MG63 (cell line): ENCODE data around the gene NALF2. TPM values are rescaled to one million over a fixed set of nuclear protein-coding genes. Genes with fewer than 3 reads are reported as not detected.

Experiments
- DNase-seq: peaks from one replicate; pipeline ENCODE4 v3.0.0-alpha.2; 2020
- H3K27me3 ChIP-seq: fragments of 250-450 bp; sonication (Bioruptor Pico); 2 replicates; pipeline ENCODE4 v1.5.1; 2020; ENCODE audit warnings: mild to moderate bottlenecking, moderate library complexity
- H3K36me3 ChIP-seq: fragments of 250-450 bp; sonication (Bioruptor Pico); 2 replicates; pipeline ENCODE4 v1.5.1; 2020; ENCODE audit warnings: mild to moderate bottlenecking, moderate library complexity
- H3K4me3 ChIP-seq: fragments of 250-450 bp; sonication (Bioruptor Pico); 2 replicates; pipeline ENCODE4 v1.5.1; 2020; ENCODE audit warnings: mild to moderate bottlenecking, moderate library complexity
- H3K9me3 ChIP-seq: fragments of 250-450 bp; sonication (Bioruptor Pico); 2 replicates; pipeline ENCODE4 v1.5.1; 2020; ENCODE audit warnings: mild to moderate bottlenecking, moderate library complexity
- total RNA-seq: library from RNA; depleted of rRNA; stranded (reverse); fragments of >200 nt; shearing (Covaris generic); gene quantifications from 2 replicates; pipeline ENCODE4 v1.2.3, GENCODE V29; 2014; ENCODE audit warnings: low replicate concordance; rRNA removed

Gene NALF2
- total RNA-seq = not detected in 2 replicates

DNA sequence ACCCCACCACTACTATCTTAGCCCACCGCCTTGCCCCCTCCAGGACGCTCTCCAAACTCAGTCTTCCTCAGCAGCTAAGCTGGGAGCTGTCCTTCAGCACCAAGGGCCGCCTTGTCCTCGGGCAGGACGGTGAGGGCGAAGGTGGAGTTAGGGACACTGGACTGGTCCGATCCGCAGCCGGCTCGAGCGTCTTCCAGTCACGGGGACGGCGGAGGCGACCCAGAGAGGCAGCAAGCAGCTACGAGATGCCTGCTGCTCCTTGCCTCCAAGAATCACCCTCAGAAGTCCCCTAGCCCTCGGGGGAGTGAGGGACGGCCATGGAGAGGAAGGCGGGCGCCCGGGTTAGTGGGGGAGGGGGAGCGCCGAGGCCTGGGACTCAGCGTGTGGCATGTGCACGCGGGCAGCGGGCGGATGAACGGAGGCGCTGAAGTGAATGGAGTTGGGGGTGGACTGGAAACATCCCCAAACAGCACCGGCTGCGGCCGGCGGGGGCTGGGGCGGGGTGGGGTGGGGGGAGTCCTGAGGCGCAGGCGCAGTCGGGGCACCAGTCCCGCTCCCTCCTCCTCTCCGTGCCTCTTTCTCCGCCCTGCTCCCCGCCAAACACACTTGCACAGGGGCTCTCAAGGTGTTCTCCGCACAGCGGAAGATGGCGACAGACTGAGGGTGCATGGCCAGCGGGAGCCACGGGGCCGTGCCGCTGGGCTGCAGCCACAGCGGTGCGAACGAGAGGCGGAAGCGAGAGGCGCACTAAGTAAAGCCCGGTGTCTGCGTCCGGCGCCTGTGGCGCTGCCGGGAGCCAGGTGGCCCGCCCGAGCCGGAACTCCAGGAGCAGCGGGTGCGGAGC, at the start of gene NALF2:
TSS of gene NALF2 (plus strand) at position 545 of the 844 bp plus-strand sequence. CDS start 957 bp downstream, outside the sequence.
- peak within 1 kb of the TSS; percentile 39 for H3K4me3 ChIP-seq
- peak; percentile 43 for DNase-seq
- H3K36me3 ChIP-seq = no peaks in the 10 kb centered on the region
- 0 out of 2 replicates have a peak, but pooled peaks cover 2% of the 10 kb centered on the region for H3K27me3 ChIP-seq
- no peaks in the 10 kb centered on the region for H3K9me3 ChIP-seq

DNA sequence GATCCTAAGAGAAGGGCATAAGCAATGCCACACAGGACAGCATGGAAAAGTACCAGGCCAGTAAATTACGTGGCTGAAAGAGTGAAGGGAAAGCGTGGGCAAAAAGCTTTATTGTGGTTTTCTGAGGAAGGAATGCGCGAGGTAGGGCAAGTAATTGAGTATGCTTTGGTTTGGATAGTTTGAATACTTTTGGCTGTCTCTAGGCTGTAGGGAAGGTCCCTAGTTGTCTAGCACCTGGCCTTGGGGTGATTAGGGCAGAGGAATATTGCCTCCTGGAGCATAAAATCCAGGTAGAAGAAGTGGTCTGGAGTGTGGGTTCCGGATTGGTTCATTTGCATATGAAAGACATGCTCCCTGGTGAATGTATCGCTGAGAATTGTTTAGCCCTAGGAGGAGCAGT, 46.4 kb upstream of the NALF2 start:
- Histone ChIP-seq H3K4me3 (no peak overlapping the region), H3K36me3 (no peaks in the 10 kb centered on the region), H3K27me3 (no peaks in the 10 kb centered on the region), H3K9me3 (no peaks in the 10 kb centered on the region)
- no peak for DNase-seq

DNA sequence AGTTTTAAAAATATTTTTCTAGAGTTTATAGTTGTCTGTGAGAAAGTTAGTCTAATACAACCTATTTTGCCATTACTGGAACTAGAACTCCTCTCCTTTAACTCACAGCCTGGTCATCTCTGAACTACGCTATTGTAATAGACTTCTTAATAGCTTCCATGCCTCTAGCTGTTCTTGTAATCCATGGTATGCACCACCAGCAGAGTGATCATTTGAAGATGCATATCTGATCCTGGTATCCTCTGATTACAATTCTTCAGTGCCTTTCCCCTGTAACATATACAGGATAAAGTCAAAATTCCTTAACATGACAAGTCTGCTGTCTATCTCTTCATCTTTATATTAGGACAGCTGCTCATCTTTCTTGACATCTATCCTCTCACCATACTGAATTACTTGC, 37.6 kb upstream of the NALF2 start:
- H3K36me3 ChIP-seq = no peaks in the 10 kb centered on the region
- H3K27me3 ChIP-seq = no peaks in the 10 kb centered on the region
- no peak overlapping the region for H3K4me3 ChIP-seq
- no peaks in the 10 kb centered on the region for H3K9me3 ChIP-seq
- DNase-seq = no peak

DNA sequence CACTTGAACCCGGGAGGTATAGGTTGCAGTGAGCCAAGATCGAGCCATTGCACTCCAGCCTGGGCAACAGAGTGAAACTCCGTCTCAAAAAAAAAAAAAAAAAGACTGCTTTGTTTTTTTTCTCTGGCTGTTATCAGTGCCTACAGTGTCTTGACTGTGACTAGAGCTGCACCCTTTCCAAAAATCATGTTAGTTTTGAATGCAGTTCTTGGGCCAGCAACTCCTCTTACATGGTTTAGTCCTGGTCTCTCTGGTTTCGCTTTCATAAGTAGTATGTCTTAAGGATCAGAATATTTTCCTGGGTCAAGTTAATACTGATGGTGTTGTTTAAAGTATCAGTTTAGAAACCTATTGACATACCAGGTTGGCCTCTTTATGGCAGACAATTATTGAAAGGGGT, 34.2 kb upstream of the NALF2 start:
- no peak overlapping the region for H3K4me3 ChIP-seq
- no peaks in the 10 kb centered on the region for H3K27me3 ChIP-seq
- H3K9me3 ChIP-seq = no peaks in the 10 kb centered on the region
- no peaks in the 10 kb centered on the region for H3K36me3 ChIP-seq
- no peak for DNase-seq

DNA sequence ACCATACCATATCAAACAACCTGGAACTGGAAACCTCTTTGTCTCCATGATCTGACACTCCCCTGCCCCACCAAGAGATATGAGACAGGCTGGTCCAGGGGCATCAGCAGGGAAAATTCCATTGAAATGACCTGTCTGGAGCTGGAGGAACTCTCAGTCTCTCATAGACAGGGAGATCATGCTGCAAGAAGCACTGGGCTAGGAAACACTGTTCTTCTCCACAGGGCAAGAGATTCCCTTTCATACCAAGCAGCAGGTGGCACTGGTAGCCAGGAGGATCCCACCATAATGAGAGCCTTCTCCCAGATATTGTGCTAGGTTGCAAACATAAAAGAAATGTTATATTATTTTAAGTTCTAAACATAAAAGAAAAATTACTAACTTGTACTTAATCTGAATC, 14.5 kb upstream of the NALF2 start:
- H3K9me3 ChIP-seq = no peaks in the 10 kb centered on the region
- no peak overlapping the region for H3K4me3 ChIP-seq
- no peaks in the 10 kb centered on the region for H3K36me3 ChIP-seq
- no peaks in the 10 kb centered on the region for H3K27me3 ChIP-seq
- DNase-seq = no peak

DNA sequence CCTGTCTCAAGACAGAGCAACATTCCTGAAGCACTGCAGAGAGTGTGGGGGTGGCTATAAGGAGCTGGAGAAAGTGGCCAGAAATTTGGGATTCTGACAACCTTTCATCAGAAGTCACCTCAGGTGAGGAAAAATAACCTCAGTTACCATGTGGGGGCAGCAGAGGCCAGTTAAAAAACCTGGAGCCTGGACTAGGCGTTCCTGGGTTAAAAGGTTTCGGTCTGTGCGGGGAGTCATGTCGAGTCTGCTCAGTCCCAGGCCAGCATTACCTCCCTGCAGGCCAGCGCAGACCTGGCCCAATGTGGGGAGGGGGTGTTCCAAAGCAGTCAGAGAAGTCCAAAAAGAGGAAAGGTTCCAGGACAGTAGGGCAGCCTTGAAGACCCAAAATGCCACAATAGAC, 10.9 kb upstream of the NALF2 start:
- no peaks in the 10 kb centered on the region for H3K27me3 ChIP-seq
- no peaks in the 10 kb centered on the region for H3K9me3 ChIP-seq
- H3K36me3 ChIP-seq = no peaks in the 10 kb centered on the region
- H3K4me3 ChIP-seq = no peak overlapping the region
- DNase-seq = peak; percentile 3

DNA sequence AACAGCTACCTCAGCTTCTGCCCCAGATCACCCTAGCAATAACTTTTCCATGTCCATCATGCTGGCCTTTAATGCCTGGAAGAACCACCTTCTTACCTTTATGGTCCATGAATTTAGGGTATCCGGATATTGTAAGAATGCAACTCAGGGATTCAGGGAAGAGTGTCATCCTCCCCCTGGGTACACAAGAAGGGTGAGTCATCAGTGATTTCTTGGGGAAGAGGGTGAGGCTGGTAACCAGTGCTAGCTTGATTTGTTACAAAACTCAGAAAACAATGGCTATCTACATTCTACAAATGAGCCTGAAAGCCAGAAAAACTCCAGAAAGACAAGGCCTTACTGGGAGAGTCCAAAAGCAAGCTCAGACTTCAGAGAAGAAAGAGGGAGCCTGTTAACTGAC, 10.4 kb upstream of the NALF2 start:
- no peak for DNase-seq
- Histone ChIP-seq H3K4me3 (no peak overlapping the region), H3K9me3 (no peaks in the 10 kb centered on the region)

DNA sequence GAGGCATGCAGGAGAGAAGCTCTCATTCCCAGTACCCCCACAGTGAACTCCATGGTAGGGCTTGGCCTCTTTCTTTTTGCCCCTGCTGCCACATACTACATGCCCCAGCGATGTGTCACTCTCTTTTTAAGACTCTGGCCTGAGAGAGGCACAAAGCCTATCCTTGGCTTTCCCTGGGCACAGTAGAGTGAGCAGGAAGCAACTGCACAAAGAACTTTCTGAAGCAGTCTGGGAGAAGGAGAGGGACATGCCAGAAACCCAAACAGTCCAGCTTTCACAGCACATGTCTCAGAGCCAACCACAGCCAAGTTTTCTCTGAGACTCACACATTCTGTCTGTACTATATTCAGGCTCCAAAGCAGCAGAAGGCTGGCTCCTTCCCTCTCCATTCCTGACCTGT, 7.9 kb upstream of the NALF2 start:
- no peaks in the 10 kb centered on the region for H3K27me3 ChIP-seq
- no peaks in the 10 kb centered on the region for H3K9me3 ChIP-seq
- H3K4me3 ChIP-seq = no peak overlapping the region
- no peaks in the 10 kb centered on the region for H3K36me3 ChIP-seq
- no peak for DNase-seq

More for the DNA sequence above, 10.4 kb upstream of the NALF2 start:
- H3K36me3 ChIP-seq = no peaks in the 10 kb centered on the region
- no peaks in the 10 kb centered on the region for H3K27me3 ChIP-seq

DNA sequence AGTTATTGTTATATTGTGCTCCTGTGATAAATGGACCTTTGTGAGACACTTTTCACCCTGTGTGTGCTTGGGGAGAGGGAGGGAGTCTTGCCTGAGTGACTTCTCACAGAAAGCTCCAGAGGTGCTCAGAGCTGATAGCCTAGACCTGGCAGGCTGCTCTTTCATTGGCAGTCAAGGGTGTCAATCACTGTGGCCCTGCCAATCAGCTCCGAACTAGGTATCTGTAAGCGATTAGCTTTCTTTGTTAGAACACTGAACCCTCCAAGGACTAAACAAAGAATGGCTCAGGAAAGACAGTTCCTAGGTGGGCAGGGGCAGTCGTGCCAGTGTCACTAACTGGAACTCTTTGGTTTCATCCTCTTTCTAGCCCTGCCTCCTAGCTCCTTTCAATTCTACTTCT, 2.7 kb upstream of the NALF2 start:
- no peak overlapping the region for H3K4me3 ChIP-seq
- no peaks in the 10 kb centered on the region for H3K36me3 ChIP-seq
- H3K27me3 ChIP-seq = 0 out of 2 replicates have a peak, but pooled peaks cover 2% of the 10 kb centered on the region
- H3K9me3 ChIP-seq = no peaks in the 10 kb centered on the region
- peak; percentile 5 for DNase-seq

DNA sequence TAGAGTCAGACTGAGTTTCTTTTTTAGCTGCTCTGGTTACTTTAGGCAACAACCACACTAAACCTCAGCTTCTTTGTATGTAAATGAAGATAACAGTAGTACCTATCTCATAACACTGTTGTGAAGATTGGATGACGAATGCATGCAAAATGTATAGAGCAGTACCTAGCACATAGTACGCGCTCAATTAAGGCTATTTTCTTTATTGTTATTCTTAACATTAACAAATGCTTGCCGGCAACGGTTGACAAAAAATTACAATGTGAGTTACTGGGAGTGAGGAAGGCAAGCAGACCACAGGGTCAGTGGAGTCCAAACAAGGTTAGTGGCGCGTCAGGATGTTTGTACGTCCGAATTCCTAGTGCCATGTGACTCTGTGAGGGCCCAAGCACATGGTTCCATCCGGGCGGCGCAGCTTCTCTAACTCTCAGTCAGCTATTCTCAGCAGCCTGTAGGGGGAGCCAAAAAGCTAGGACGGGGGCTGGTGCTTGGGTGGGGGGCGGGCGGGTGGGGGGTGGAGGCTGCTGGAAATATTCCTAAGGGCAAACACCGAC, 821 bp upstream of the NALF2 start:
- Histone ChIP-seq H3K27me3 (0 out of 2 replicates have a peak, but pooled peaks cover 2% of the 10 kb centered on the region), H3K36me3 (no peaks in the 10 kb centered on the region), H3K4me3 (no peak overlapping the region), H3K9me3 (no peaks in the 10 kb centered on the region)
- DNase-seq = no peak

DNA sequence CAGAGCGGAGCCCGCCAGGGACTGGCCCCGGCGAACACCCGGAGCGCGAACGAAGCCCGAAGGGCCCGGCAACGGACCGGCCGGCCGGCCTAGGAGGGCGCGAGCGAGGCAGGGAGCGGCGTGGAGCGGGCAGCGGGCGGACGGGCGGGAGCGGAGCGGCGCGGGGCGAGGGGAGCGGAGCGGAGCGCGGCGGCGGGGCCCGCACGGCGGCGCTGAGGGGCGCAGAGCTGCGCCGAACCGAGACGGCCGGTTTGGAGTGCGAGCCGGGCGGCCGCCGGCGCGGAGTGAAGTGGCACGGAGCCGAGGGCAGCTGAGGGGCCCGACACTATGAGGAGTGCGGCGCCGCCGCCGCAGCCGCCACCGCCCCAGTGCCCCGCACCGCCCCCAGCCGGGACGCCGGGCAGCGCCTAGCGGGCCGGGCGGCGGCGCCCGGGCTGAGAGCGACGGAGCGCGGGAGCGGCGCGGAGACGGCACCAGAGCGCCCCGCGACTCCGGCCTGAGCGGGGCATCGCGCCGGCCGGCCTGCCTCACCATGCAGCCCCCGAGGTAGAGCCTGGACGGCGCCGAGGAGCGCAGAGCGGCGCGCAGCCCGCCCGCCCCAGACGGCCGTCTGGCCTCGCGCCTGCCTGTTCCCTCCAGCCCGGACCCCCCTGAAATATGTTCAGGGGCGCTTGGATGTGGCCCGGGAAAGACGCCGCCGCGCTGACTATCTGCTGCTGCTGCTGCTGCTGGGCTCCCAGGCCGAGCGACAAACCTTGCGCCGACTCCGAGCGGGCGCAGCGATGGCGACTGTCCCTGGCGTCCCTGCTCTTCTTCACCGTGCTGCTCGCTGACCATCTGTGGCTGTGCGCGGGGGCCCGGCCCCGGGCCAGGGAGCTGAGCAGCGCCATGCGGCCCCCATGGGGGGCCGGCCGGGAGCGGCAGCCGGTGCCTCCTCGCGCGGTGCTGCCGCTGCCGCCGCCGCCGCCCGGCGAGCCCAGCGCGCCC, 793 bp downstream of the NALF2 start:
- DNase-seq = no peak
- H3K27me3 ChIP-seq = 0 out of 2 replicates have a peak, but pooled peaks cover 2% of the 10 kb centered on the region

DNA sequence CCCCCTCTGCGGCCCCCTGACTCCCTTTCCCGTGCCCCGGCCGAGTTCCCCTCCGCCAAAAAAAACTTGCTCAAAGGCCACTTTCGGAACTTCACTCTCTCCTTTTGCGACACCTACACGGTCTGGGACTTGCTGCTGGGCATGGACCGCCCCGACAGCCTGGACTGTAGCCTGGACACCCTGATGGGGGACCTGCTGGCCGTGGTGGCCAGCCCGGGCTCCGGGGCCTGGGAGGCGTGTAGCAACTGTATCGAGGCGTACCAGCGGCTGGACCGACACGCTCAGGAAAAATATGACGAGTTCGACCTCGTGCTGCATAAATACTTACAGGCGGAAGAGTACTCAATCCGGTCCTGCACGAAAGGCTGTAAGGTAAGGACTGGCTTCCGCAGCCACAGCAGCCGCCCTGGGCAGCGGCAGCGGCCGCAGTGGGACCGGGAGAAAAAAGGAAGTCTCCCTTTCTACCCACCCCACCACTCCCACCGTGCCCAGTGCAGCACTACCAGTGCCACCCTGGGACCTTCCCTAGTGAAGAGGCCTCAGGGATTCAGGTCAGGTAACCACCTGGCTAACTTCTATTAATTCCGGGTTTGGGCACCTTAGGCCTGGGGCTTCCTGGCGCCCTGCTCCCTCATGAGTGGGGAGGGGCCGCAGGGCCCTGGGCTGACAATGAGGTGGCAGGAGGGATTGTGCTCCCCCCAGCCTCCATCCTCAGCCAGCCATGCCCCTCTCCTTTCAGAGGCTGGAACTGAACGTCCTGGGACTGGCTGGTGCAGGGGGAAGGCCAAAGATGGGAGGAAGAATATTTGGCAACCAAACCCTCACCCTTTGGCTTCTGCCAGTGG, 1.9 kb downstream of the NALF2 start:
- Histone ChIP-seq H3K9me3 (no peaks in the 10 kb centered on the region), H3K27me3 (0 out of 2 replicates have a peak, but pooled peaks cover 2% of the 10 kb centered on the region), H3K36me3 (no peaks in the 10 kb centered on the region), H3K4me3 (no peak overlapping the region)
- DNase-seq = no peak

More for the DNA sequence above, 793 bp downstream of the NALF2 start:
- peak overlapping the region; percentile 39 for H3K4me3 ChIP-seq
- H3K9me3 ChIP-seq = no peaks in the 10 kb centered on the region
- no peaks in the 10 kb centered on the region for H3K36me3 ChIP-seq

DNA sequence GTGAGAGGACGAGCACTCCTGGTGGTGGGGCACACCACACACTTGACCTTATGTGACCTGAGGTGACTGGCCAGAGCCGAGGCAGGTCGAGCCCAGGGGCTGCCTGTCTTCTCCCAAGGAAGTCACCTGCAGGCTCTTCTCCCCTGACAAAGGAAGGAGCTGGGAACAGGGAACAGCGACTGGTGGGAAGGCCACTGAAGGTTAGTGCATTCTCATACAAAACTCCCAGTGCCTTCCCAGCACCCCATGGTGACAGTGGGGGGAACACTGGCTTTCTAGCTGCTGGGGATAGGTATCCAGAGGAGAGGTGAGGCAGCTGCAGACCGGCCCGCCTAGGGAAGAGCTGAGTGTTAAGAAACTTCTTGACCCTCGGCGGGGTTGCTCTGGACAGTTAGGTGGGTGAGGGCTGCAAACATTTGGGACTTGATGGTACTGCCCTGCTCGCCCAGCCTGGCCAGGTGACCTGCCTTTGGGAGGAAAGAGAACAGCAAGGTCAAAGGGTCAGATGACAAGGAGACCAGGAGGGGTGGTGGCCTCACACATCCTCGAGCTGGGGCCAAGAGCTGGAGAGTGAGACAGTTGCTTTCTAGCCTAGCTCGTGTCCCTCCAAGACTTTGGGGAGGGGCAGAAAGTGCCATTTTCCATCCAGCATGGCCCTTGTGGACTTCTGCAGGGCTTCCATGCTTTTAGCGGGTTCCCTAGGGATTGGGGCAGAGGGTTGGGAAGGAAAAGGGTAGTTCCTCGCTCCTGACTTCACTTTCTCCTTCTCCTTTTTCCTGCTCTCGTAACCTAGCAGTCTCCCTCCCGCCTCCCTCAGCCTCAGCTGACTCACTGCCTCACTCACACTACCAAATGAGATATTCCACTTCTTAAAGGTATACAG, 2.7 kb downstream of the NALF2 start:
- Histone ChIP-seq H3K9me3 (no peaks in the 10 kb centered on the region), H3K27me3 (0 out of 2 replicates have a peak, but pooled peaks cover 2% of the 10 kb centered on the region)
- no peak for DNase-seq

DNA sequence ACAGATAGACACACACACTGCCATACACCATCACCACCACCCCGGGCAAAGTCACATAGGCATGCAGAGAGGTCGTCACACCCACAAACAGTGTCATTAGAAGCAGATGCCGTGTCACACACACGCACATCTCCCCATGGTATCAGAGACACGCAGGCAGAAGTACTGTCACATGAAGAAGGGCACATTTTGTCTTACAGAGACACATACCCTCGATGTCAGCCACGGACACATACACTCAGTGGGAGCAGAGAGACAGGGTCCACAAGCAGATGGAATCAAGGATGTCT, 3.3 kb downstream of the NALF2 start:
- Histone ChIP-seq H3K4me3 (no peak overlapping the region), H3K36me3 (no peaks in the 10 kb centered on the region), H3K9me3 (no peaks in the 10 kb centered on the region), H3K27me3 (0 out of 2 replicates have a peak, but pooled peaks cover 2% of the 10 kb centered on the region)
- no peak for DNase-seq

More for the DNA sequence above, 2.7 kb downstream of the NALF2 start:
- Histone ChIP-seq H3K36me3 (no peaks in the 10 kb centered on the region), H3K4me3 (no peak overlapping the region)

DNA sequence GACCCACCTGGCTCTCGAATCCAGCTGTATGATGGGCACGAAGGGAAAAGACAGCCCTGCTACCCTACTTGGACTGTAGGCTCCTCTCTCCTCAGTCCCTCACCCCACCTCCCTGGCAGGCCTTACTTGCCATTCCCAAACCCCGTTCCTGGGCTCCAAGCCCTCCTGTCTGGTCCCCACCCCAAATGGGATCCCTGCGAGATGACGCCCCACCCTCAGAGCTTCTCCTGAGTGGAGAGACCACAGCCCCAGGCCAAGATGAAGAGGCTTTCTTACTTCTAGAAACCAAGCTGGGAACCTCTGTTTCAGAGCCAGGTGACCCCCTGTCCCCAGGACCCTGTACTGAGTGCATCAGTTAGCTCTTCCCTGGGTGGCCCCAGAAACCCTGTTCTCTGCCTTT, 4.5 kb downstream of the NALF2 start:
- Histone ChIP-seq H3K4me3 (no peak overlapping the region), H3K27me3 (0 out of 2 replicates have a peak, but pooled peaks cover 2% of the 10 kb centered on the region), H3K9me3 (no peaks in the 10 kb centered on the region), H3K36me3 (no peaks in the 10 kb centered on the region)
- no peak for DNase-seq
